Measurements from ENCODE around the gene TMEM131L.

The TMEM131L gene

DNA sequence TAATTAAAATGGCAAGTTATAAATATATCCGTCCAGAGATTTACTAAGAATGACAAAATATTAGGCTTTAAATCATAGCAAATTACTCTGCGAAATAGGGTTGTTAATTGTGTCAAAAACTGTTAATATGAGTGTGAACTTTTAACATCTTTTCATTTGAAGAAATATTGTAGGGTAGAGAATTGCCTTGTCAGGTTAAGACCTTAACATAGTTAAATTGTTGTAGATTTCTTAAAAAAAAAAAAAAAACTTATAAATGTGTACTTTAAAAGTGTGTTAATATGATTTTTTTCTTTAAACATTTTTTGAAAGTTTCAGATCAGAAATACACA lies 110.2 kb downstream of the TMEM131L start:
- no peaks in the 10 kb centered on the region for H3K27me3 ChIP-seq
- TF ChIP-seq, protein P1, sequence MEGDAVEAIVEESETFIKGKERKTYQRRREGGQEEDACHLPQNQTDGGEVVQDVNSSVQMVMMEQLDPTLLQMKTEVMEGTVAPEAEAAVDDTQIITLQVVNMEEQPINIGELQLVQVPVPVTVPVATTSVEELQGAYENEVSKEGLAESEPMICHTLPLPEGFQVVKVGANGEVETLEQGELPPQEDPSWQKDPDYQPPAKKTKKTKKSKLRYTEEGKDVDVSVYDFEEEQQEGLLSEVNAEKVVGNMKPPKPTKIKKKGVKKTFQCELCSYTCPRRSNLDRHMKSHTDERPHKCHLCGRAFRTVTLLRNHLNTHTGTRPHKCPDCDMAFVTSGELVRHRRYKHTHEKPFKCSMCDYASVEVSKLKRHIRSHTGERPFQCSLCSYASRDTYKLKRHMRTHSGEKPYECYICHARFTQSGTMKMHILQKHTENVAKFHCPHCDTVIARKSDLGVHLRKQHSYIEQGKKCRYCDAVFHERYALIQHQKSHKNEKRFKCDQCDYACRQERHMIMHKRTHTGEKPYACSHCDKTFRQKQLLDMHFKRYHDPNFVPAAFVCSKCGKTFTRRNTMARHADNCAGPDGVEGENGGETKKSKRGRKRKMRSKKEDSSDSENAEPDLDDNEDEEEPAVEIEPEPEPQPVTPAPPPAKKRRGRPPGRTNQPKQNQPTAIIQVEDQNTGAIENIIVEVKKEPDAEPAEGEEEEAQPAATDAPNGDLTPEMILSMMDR (IDR thresholded peaks at IDR 0.05): no peak
- peaks cover 27% of the 10 kb centered on the region for H3K36me3 ChIP-seq
- no peak overlapping the region for H3K27ac ChIP-seq
- no peaks in the 10 kb centered on the region for H3K9me3 ChIP-seq
- H3K4me1 ChIP-seq (ENCODE audit: control insufficient read depth in 1 of 2, insufficient read depth in 1 of 2, low read depth in 1 of 2, low read length in 1 of 2): peaks cover 4 to 5% of the 10 kb centered on the region in 2 experiments
- no peak overlapping the region for H3K4me3 ChIP-seq (ENCODE audit: low read depth in 1 of 2, low read length in 1 of 2)

DNA sequence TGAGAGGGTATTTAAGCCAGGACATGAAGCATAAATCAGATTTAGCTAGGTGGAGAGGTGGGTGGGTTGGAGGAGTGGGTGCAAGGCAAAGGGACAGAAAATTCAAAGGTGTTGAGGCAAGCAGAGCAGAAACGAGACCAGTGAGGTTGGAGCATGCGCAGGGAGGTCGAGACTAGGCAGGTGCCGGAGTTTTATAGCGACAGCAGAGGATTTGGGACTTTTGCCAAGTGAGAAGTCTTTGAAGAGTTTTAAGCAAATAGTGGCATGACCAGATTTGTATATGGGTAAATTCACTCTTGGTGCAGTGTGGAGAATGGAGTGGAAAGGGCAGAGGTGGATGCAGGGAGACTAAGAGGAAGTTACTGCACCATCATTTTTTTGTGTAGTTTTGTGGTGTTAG lies 110.9 kb downstream of the TMEM131L start:
- no peak overlapping the region for H3K27ac ChIP-seq

DNA sequence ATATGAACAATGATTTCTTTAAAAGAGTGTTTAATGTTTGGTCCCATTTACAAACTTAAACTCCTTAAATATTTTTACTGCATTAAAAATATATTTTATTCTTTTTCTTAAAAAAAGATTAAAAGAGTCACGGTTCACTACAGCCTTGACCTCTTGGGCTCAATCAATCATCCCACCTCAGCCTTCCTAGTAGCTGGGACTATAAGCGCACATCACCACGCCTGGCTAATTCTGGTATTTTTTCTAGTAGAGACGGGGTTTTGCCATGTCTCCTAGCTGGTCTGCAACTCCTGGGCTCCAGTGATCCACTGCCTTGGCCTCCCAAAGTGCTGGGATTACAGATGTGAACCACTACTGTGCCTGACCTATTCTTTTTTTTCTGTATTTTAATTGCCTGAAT lies 113.2 kb downstream of the TMEM131L start:
- Histone ChIP-seq H3K27me3 (no peaks in the 10 kb centered on the region), H3K36me3 (peaks cover 38% of the 10 kb centered on the region), H3K4me1 (ENCODE audit: control insufficient read depth in 1 of 2, insufficient read depth in 1 of 2, low read depth in 1 of 2, low read length in 1 of 2) (peaks cover 0 to 5% of the 10 kb centered on the region in 2 experiments), H3K4me3 (ENCODE audit: low read depth in 1 of 2, low read length in 1 of 2) (no peak overlapping the region), H3K27ac (peak overlapping the region; percentile 15), H3K9me3 (no peaks in the 10 kb centered on the region)
- TF ChIP-seq, protein P1 (IDR thresholded peaks at IDR 0.05): no peak

More for the DNA sequence above, 110.9 kb downstream of the TMEM131L start:
- Histone ChIP-seq H3K4me1 (ENCODE audit: control insufficient read depth in 1 of 2, insufficient read depth in 1 of 2, low read depth in 1 of 2, low read length in 1 of 2) (peaks cover 4 to 5% of the 10 kb centered on the region in 2 experiments), H3K27me3 (no peaks in the 10 kb centered on the region), H3K36me3 (peaks cover 32% of the 10 kb centered on the region), H3K4me3 (ENCODE audit: low read depth in 1 of 2, low read length in 1 of 2) (no peak overlapping the region), H3K9me3 (no peaks in the 10 kb centered on the region)
- TF ChIP-seq, protein P1 (IDR thresholded peaks at IDR 0.05): no peak

DNA sequence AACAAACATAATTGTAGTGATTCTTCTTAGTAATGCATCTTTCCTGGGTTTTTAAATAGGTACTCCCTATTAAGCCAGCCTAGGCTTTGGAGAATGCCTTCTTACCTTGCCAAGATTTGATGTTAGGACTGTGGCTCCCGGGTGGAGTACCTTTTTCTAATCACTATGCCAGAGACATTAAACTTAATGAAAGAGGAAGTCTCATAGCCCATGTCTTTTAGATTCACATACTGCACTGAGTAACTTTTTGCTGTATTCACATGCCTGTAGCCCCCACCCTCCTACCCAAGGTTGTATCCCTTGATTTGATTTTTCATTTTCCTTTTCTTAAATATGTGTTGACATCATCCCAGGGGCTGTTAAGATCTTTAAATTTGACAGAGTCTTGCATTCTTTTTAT lies 113.7 kb downstream of the TMEM131L start:
- TF ChIP-seq, protein P1 (IDR thresholded peaks at IDR 0.05): no peak
- peak overlapping the region; percentile 15 for H3K27ac ChIP-seq
- no peaks in the 10 kb centered on the region for H3K9me3 ChIP-seq
- H3K4me1 ChIP-seq (ENCODE audit: control insufficient read depth in 1 of 2, insufficient read depth in 1 of 2, low read depth in 1 of 2, low read length in 1 of 2): peaks cover 0 to 5% of the 10 kb centered on the region in 2 experiments
- peaks cover 42% of the 10 kb centered on the region for H3K36me3 ChIP-seq
- H3K4me3 ChIP-seq (ENCODE audit: low read depth in 1 of 2, low read length in 1 of 2): no peak overlapping the region
- no peaks in the 10 kb centered on the region for H3K27me3 ChIP-seq

DNA sequence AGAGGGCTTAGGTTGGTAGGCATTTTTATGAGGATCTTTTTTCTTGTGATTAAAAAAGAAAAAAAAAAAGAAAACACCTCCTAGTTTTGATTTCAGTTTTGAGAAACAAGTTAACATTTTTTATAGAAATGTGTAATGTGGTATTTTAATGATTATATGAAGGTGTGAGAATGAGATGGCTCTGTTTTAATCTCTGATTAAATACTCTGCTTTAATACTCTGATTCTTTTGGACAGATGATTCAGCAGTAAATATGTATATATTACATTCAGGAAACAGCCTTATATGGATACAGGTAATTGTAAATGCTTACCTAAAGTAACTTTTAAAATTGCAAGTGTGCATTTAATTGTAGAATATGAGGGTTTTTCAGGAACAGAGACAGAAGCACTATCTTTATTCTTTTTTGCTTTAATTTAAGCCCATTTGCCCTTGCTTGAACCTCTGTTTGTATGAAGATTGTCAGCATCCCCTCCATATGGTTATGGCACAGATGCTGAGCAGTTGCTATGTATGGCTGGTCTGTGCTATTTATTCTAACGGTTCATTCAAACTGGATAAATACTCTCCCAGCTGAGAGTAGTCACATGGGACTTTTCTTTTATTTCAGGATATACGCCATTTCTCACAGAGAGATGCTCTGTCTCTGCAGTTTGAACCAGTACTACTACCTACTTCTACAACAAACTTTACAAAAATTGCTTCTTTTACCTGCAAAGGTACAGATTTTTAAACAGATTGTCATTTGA lies 117.0 kb downstream of the TMEM131L start:
- Histone ChIP-seq H3K36me3 (peaks cover 69% of the 10 kb centered on the region), H3K27me3 (no peaks in the 10 kb centered on the region), H3K4me3 (ENCODE audit: low read depth in 1 of 2, low read length in 1 of 2) (no peak overlapping the region), H3K4me1 (ENCODE audit: control insufficient read depth in 1 of 2, insufficient read depth in 1 of 2, low read depth in 1 of 2, low read length in 1 of 2) (no peaks in the 10 kb centered on the region), H3K9me3 (no peaks in the 10 kb centered on the region), H3K27ac (no peak overlapping the region)
- TF ChIP-seq, protein P1 (IDR thresholded peaks at IDR 0.05): no peak
